Skeletal muscle satellite cell (primary cell): ENCODE measurements around the gene SIN3A.
A peak's percentile ranks its signal among the peaks of the same experiment; 100 is the strongest.
"Not testable (repeated sequence)": the region's sequence is repeated elsewhere in the genome, so short reads cannot be mapped to it uniquely, and the experiment has no call there.

Source experiments
- H3K27me3 ChIP-seq: 2 replicates; pipeline ENCODE4 v1.7.0; 2013; ENCODE audit warnings: low read length; ENCODE audit not compliant: control insufficient read depth, insufficient read depth
- H3K36me3 ChIP-seq: 2 replicates; pipeline ENCODE4 v1.7.0; 2013; ENCODE audit warnings: mild to moderate bottlenecking, control low read depth, low read length; ENCODE audit not compliant: insufficient read depth
- H3K4me1 ChIP-seq: 2 replicates; pipeline ENCODE4 v1.7.0; 2013; ENCODE audit warnings: low read length; ENCODE audit not compliant: control insufficient read depth, insufficient read depth
- H3K4me2 ChIP-seq: 2 replicates; pipeline ENCODE4 v1.7.0; 2013; ENCODE audit warnings: mild to moderate bottlenecking, low read length
- H3K4me3 ChIP-seq: 2 replicates; pipeline ENCODE4 v1.7.0; 2013; ENCODE audit warnings: low read length
- H3K9ac ChIP-seq: 2 replicates; pipeline ENCODE4 v1.7.0; 2013; ENCODE audit warnings: mild to moderate bottlenecking, low read depth, low read length, moderate library complexity
- H3K9me3 ChIP-seq: replicated peaks from 2 replicates; pipeline ENCODE4 v1.7.0; 2013; ENCODE audit warnings: mild to moderate bottlenecking, control low read depth, low read length

The SIN3A gene

GRCh38 chr15:75448171-75448570 lies 3.3 kb downstream of the SIN3A start:
- H3K4me2 ChIP-seq, H3K9ac ChIP-seq, H3K27me3 ChIP-seq, H3K36me3 ChIP-seq, H3K9me3 ChIP-seq, H3K4me3 ChIP-seq: not testable (repeated sequence)
- H3K4me1 ChIP-seq, result peaks cover 36% of the 10 kb centered on the region

GRCh38 chr15:75446151-75446550 lies 5.3 kb downstream of the SIN3A start:
- H3K9me3 ChIP-seq, result no peaks in the 10 kb centered on the region
- H3K27me3 ChIP-seq, result no peaks in the 10 kb centered on the region
- H3K36me3 ChIP-seq, result peaks cover 5% of the 10 kb centered on the region
- H3K4me2 ChIP-seq, result no peak overlapping the region
- no peak overlapping the region for H3K9ac ChIP-seq
- peaks cover 26% of the 10 kb centered on the region for H3K4me1 ChIP-seq
- H3K4me3 ChIP-seq, result no peak overlapping the region

- H3K9me3 ChIP-seq, H3K9ac ChIP-seq, H3K36me3 ChIP-seq, H3K27me3 ChIP-seq, H3K4me3 ChIP-seq, H3K4me2 ChIP-seq: not testable (repeated sequence)
- peaks cover 26% of the 10 kb centered on the region for H3K4me1 ChIP-seq
Measured at GRCh38 chr15:75445324-75445723, 6.2 kb downstream of the SIN3A start.

GRCh38 chr15:75443972-75444453 lies 7.5 kb downstream of the SIN3A start:
- Histone ChIP-seq H3K4me1 (peaks cover 17% of the 10 kb centered on the region), H3K4me2 (peak overlapping the region; percentile 68), H3K4me3 (peak overlapping the region; percentile 49)

GRCh38 chr15:75437721-75438120 lies 13.8 kb downstream of the SIN3A start:
- peaks cover 14% of the 10 kb centered on the region for H3K36me3 ChIP-seq

More at GRCh38 chr15:75443972-75444453, 7.5 kb downstream of the SIN3A start:
- H3K9ac ChIP-seq, H3K36me3 ChIP-seq, H3K27me3 ChIP-seq, H3K9me3 ChIP-seq: not testable (repeated sequence)

GRCh38 chr15:75436881-75437280 lies 14.6 kb downstream of the SIN3A start:
- Histone ChIP-seq H3K36me3 (peaks cover 14% of the 10 kb centered on the region), H3K27me3 (no peaks in the 10 kb centered on the region), H3K9ac (no peak overlapping the region), H3K4me1 (no peaks in the 10 kb centered on the region), H3K9me3 (no peaks in the 10 kb centered on the region), H3K4me2 (no peak overlapping the region), H3K4me3 (no peak overlapping the region)

More at GRCh38 chr15:75437721-75438120, 13.8 kb downstream of the SIN3A start:
- Histone ChIP-seq H3K4me3 (no peak overlapping the region), H3K4me2 (no peak overlapping the region), H3K27me3 (no peaks in the 10 kb centered on the region), H3K4me1 (no peaks in the 10 kb centered on the region), H3K9ac (no peak overlapping the region), H3K9me3 (no peaks in the 10 kb centered on the region)

GRCh38 chr15:75431682-75432081 lies 19.8 kb downstream of the SIN3A start:
- H3K4me3 ChIP-seq, result no peak overlapping the region
- no peak overlapping the region for H3K9ac ChIP-seq
- no peaks in the 10 kb centered on the region for H3K27me3 ChIP-seq
- no peaks in the 10 kb centered on the region for H3K9me3 ChIP-seq
- no peaks in the 10 kb centered on the region for H3K4me1 ChIP-seq
- peaks cover 31% of the 10 kb centered on the region for H3K36me3 ChIP-seq
- no peak overlapping the region for H3K4me2 ChIP-seq

GRCh38 chr15:75431270-75431669 lies 20.2 kb downstream of the SIN3A start:
- Histone ChIP-seq H3K27me3 (no peaks in the 10 kb centered on the region), H3K4me2 (no peak overlapping the region), H3K36me3 (peaks cover 31% of the 10 kb centered on the region), H3K9me3 (no peaks in the 10 kb centered on the region), H3K4me3 (no peak overlapping the region), H3K4me1 (no peaks in the 10 kb centered on the region), H3K9ac (no peak overlapping the region)

- Histone ChIP-seq H3K9ac (no peak overlapping the region), H3K4me3 (no peak overlapping the region), H3K4me1 (no peaks in the 10 kb centered on the region), H3K36me3 (peaks cover 23% of the 10 kb centered on the region), H3K9me3 (no peaks in the 10 kb centered on the region), H3K4me2 (no peak overlapping the region), H3K27me3 (no peaks in the 10 kb centered on the region)
Measured at GRCh38 chr15:75430259-75430658, 21.2 kb downstream of the SIN3A start.

- H3K9ac ChIP-seq, result no peak overlapping the region
- H3K9me3 ChIP-seq, result no peaks in the 10 kb centered on the region
- peaks cover 23% of the 10 kb centered on the region for H3K36me3 ChIP-seq
- H3K4me2 ChIP-seq, result no peak overlapping the region
- H3K4me1 ChIP-seq, result no peaks in the 10 kb centered on the region
- no peaks in the 10 kb centered on the region for H3K27me3 ChIP-seq
- no peak overlapping the region for H3K4me3 ChIP-seq
Measured at GRCh38 chr15:75428152-75428551, 23.3 kb downstream of the SIN3A start.

GRCh38 chr15:75425966-75426500 lies 25.5 kb downstream of the SIN3A start:
- H3K36me3 ChIP-seq, result peaks cover 31% of the 10 kb centered on the region
- H3K4me1 ChIP-seq, result no peaks in the 10 kb centered on the region

GRCh38 chr15:75422554-75422953 lies 28.9 kb downstream of the SIN3A start:
- H3K36me3 ChIP-seq, result peaks cover 11% of the 10 kb centered on the region
- no peak overlapping the region for H3K9ac ChIP-seq
- no peak overlapping the region for H3K4me3 ChIP-seq
- no peaks in the 10 kb centered on the region for H3K27me3 ChIP-seq
- no peaks in the 10 kb centered on the region for H3K9me3 ChIP-seq
- peaks cover 9% of the 10 kb centered on the region for H3K4me1 ChIP-seq
- H3K4me2 ChIP-seq, result no peak overlapping the region

More at GRCh38 chr15:75425966-75426500, 25.5 kb downstream of the SIN3A start:
- Histone ChIP-seq H3K9ac (no peak overlapping the region), H3K4me2 (no peak overlapping the region), H3K9me3 (no peaks in the 10 kb centered on the region), H3K4me3 (no peak overlapping the region), H3K27me3 (no peaks in the 10 kb centered on the region)
